OCI-LY3 (cell line): ENCODE data around the gene GPR171.

Experiments used
- H2AFZ ChIP-seq: fragments of 200-600, 300-600 bp; shearing (Covaris generic); 2 replicates; pipeline ENCODE4 v1.6.0; 2014; ENCODE audit warnings: antibody characterized with exemption, low read depth, low read length
- H3K27ac ChIP-seq: fragments of 200-600, 300-600 bp; sonication (generic); 2 replicates; pipeline ENCODE4 v1.5.1; 2014; ENCODE audit warnings: mild to moderate bottlenecking, low read length, moderate library complexity, mixed read lengths
- H3K27me3 ChIP-seq: fragments of 200-600, 300-600 bp; sonication (generic); 2 replicates; pipeline ENCODE4 v1.6.1; 2014; ENCODE audit warnings: low read depth, low read length, mixed read lengths
- H3K36me3 ChIP-seq: fragments of 200-600, 300-600 bp; sonication (generic); replicated peaks from 2 replicates; pipeline ENCODE3; 2014; ENCODE audit warnings: low read depth, low read length, mixed read lengths
- H3K4me1 ChIP-seq: fragments of 300-600, 200-600 bp; sonication (generic); 2 replicates; pipeline ENCODE4 v1.6.1; 2014; ENCODE audit warnings: low read length, mixed read lengths
- H3K4me2 ChIP-seq: fragments of 200-600, 300-600 bp; sonication (generic); 2 replicates; pipeline ENCODE4 v1.6.1; 2014; ENCODE audit warnings: low read length, mixed read lengths
- H3K4me3 ChIP-seq: fragments of 300-600, 200-600 bp; sonication (generic); 2 replicates; pipeline ENCODE4 v1.5.1; 2014; ENCODE audit warnings: antibody characterized with exemption, mild to moderate bottlenecking, low read length, moderate library complexity
- H3K79me2 ChIP-seq: fragments of 300-600, 200-600 bp; shearing (Covaris generic); 2 replicates; pipeline ENCODE4 v1.6.1; 2014; ENCODE audit warnings: mild to moderate bottlenecking, low read length, mixed read lengths
- H3K9ac ChIP-seq: fragments of 300-600, 200-600 bp; shearing (Covaris generic); 2 replicates; pipeline ENCODE4 v1.6.0; 2014; ENCODE audit warnings: mild to moderate bottlenecking, low read length, moderate library complexity
- H3K9me3 ChIP-seq: fragments of 200-600, 300-600 bp; shearing (Covaris generic); 2 replicates; pipeline ENCODE4 v1.6.1; 2014; ENCODE audit warnings: low read length, mixed read lengths; ENCODE audit not compliant: insufficient read depth
- H4K20me1 ChIP-seq: fragments of 200-600, 300-600 bp; sonication (generic); 2 replicates; pipeline ENCODE4 v1.6.1; 2016; ENCODE audit warnings: low read length, mixed read lengths; ENCODE audit not compliant: insufficient read depth
- EZH2phosphoT487 ChIP-seq: fragments of 200-600 bp; shearing (Covaris generic); IDR thresholded peaks from 2 replicates; pipeline ENCODE4 v1.6.1; 2018; ENCODE audit warnings: antibody characterized with exemption, mixed run types, low read depth
- TF ChIP-seq, protein P1 (sequence below): fragments of 200-600, 300-600 bp; sonication (generic); IDR thresholded peaks from 2 replicates; pipeline ENCODE4 v1.5.1; 2014; ENCODE audit warnings: antibody characterized with exemption, low read length, low read depth

Gene GPR171

GRCh38 chr3:151159806-151160205, 43.2 kb downstream of the GPR171 start:
- no peaks in the 10 kb centered on the region for H3K9me3 ChIP-seq
- TF ChIP-seq EZH2phosphoT487 = no peak
- TF ChIP-seq, protein P1, sequence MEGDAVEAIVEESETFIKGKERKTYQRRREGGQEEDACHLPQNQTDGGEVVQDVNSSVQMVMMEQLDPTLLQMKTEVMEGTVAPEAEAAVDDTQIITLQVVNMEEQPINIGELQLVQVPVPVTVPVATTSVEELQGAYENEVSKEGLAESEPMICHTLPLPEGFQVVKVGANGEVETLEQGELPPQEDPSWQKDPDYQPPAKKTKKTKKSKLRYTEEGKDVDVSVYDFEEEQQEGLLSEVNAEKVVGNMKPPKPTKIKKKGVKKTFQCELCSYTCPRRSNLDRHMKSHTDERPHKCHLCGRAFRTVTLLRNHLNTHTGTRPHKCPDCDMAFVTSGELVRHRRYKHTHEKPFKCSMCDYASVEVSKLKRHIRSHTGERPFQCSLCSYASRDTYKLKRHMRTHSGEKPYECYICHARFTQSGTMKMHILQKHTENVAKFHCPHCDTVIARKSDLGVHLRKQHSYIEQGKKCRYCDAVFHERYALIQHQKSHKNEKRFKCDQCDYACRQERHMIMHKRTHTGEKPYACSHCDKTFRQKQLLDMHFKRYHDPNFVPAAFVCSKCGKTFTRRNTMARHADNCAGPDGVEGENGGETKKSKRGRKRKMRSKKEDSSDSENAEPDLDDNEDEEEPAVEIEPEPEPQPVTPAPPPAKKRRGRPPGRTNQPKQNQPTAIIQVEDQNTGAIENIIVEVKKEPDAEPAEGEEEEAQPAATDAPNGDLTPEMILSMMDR = no peak

DNA sequence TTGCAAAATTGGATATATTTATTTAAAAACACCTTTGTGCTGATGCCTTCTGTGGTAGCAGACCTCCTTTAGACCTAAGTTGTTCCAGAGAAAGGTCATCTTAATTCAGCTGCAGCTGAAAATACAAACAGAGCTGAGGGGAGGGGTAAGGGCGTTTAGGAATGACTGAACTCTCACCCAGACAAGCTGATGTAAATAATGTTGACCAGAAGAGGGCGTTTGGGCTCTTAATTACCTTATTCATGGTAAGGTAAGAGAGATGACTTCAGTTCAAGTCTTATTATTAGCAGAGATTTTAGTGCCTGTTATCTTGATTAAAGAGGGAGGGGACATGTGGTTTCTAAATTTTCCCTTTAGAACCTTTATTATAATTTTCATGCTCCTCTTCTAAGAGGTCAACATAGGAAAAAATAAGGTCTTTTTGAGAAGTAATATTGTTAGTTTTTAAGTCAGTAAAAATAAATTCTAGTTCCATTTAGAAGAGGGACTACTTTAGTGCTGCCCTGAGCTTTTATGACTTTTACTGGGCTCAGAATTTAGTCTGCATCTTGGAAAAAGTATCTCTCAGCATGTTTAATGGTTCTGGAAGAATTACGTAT, 46.3 kb downstream of the GPR171 start:
- Histone ChIP-seq H3K9ac (no peak overlapping the region), H3K4me2 (no peak overlapping the region), H3K36me3 (no peaks in the 10 kb centered on the region), H3K4me1 (peaks cover 6% of the 10 kb centered on the region), H3K79me2 (no peaks in the 10 kb centered on the region), H3K4me3 (no peak overlapping the region), H4K20me1 (no peaks in the 10 kb centered on the region), H3K9me3 (no peaks in the 10 kb centered on the region), H3K27ac (no peak overlapping the region), H2AFZ (no peak overlapping the region), H3K27me3 (no peaks in the 10 kb centered on the region)
- TF ChIP-seq, protein P1 = peak; percentile 66
- TF ChIP-seq EZH2phosphoT487 = no peak

More at GRCh38 chr3:151159806-151160205, 43.2 kb downstream of the GPR171 start:
- no peaks in the 10 kb centered on the region for H3K27me3 ChIP-seq
- no peak overlapping the region for H3K4me2 ChIP-seq
- no peaks in the 10 kb centered on the region for H3K79me2 ChIP-seq
- no peaks in the 10 kb centered on the region for H3K36me3 ChIP-seq
- H2AFZ ChIP-seq = no peak overlapping the region
- H3K27ac ChIP-seq = no peak overlapping the region
- H3K4me3 ChIP-seq = no peak overlapping the region
- H4K20me1 ChIP-seq = no peaks in the 10 kb centered on the region
- no peak overlapping the region for H3K9ac ChIP-seq
- peaks cover 6% of the 10 kb centered on the region for H3K4me1 ChIP-seq

DNA sequence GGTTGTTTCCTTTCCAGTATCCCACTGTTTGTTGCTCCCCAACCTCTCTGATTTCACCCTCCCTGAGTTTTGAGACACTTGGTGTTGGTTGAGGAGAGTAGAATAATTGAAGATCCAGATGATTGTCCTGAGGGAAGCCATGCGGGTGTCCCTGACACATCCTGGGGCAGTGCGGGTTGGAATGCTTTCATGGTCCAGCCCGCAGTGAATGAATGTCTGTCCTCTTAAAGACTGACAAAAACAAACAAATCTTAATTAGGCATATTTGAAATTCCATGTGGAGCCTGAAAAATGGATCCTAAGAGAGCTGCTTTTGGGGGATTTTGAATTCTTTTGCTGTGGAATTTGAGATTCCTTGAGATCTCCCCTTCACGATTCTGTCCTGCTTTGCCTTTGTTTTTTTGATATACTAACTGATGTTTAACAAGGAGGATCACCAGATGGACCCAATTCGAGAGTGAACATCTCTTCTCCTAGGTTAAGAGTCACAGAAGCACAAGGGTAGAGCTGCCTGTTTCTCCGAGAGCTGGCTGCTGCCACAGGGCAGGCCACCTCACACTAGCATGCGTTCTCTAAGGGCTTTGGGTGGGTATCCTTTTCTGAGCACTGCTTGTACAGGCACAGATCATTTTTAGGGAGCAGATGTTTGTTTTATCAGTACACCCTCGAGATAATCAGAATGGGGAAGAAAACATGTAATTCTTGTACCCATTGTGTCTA, 47.4 kb downstream of the GPR171 start:
- no peak for TF ChIP-seq EZH2phosphoT487
- TF ChIP-seq, protein P1 = no peak
- H3K9ac ChIP-seq = no peak overlapping the region
- H3K4me1 ChIP-seq = peaks cover 6% of the 10 kb centered on the region
- no peaks in the 10 kb centered on the region for H4K20me1 ChIP-seq
- H2AFZ ChIP-seq = no peak overlapping the region
- no peaks in the 10 kb centered on the region for H3K9me3 ChIP-seq
- no peaks in the 10 kb centered on the region for H3K36me3 ChIP-seq
- H3K4me3 ChIP-seq = no peak overlapping the region
- no peaks in the 10 kb centered on the region for H3K27me3 ChIP-seq
- H3K79me2 ChIP-seq = no peaks in the 10 kb centered on the region
- no peak overlapping the region for H3K27ac ChIP-seq
- no peak overlapping the region for H3K4me2 ChIP-seq

DNA sequence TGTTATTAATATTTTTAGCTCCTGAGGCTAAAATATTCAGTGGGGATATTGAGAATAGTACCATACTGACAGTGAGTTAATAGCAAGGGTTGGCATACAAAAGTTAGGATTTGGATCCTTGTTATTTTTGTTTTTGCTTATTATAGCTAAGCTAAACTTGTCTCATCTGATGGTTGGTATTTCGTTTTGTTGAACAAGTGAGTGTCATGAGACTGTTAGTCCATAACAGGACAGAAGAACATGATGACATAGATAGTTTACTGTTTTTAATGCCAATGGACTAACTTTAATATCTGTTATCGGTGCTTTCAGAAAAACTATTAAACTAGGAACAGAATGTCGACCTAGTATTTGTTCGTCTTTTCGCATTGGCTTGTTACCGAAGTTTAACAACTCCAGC, 48.5 kb downstream of the GPR171 start:
- Histone ChIP-seq H3K79me2 (no peaks in the 10 kb centered on the region), H3K27ac (no peak overlapping the region), H3K27me3 (no peaks in the 10 kb centered on the region), H3K4me3 (no peak overlapping the region), H2AFZ (no peak overlapping the region), H3K36me3 (no peaks in the 10 kb centered on the region), H3K4me2 (no peak overlapping the region), H4K20me1 (no peaks in the 10 kb centered on the region), H3K9ac (no peak overlapping the region), H3K9me3 (no peaks in the 10 kb centered on the region), H3K4me1 (peaks cover 6% of the 10 kb centered on the region)
- TF ChIP-seq EZH2phosphoT487 = no peak
- TF ChIP-seq, protein P1 = no peak
